ENCODE results near the gene CHST8.

The CHST8 gene

DNA sequence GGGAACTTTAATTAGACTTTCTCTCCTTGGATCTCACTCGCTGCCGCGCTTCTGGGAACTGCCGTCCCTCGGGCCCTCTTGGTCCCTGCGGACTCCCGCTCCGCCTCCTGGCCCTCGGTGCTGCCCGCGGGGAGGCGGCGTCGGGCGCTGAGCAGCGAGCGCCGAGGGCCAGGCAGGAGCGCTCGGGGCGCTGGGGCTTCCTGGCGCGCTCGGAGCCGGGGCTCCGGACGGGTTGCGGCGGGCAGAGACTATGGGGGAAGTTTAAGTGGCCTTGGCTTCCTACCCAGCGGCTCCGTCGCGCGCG lies 704 bp downstream of the CHST8 start:
- Histone ChIP-seq H3K4me2 (ENCODE audit: low read depth, low read length, poor library complexity, severe bottlenecking) (no peak overlapping the region), H3K79me2 (ENCODE audit: insufficient read depth, low read length) (no peaks in the 10 kb centered on the region), H3K27me3 (ENCODE audit: low read length) (no peaks in the 10 kb centered on the region), H3K4me3 (ENCODE audit: insufficient read depth, low read length, poor library complexity, severe bottlenecking) (no peak overlapping the region), H3K9ac (ENCODE audit: low read length) (no peak overlapping the region), H3K27ac (ENCODE audit: low read depth, low read length) (no peak overlapping the region), H3F3A (ENCODE audit: insufficient read depth) (no peaks in the 10 kb centered on the region), H2AFZ (ENCODE audit: low read depth, low read length, severe bottlenecking) (no peak overlapping the region), H3K9me3 (ENCODE audit: insufficient read depth, low read length) (no peaks in the 10 kb centered on the region), H3K36me3 (ENCODE audit: low read length) (no peaks in the 10 kb centered on the region), H4K20me1 (ENCODE audit: low read depth, low read length) (no peaks in the 10 kb centered on the region), H3K9me2 (replicated peaks; ENCODE audit: insufficient read depth, low read length) (no peaks in the 10 kb centered on the region)
- TF ChIP-seq CTCF (IDR thresholded peaks at IDR 0.05; ENCODE audit: insufficient read depth, low read length, poor library complexity, severe bottlenecking) (no peak), EZH2phosphoT487 (conservative IDR thresholded peaks at IDR 0.05; ENCODE audit: low read length) (no peak)

GRCh38 chr19:33622809-33623511 lies 1.2 kb downstream of the CHST8 start:
- no peaks in the 10 kb centered on the region for H3K9me3 ChIP-seq (ENCODE audit: insufficient read depth, low read length)
- H3K79me2 ChIP-seq (ENCODE audit: insufficient read depth, low read length): no peaks in the 10 kb centered on the region
- H4K20me1 ChIP-seq (ENCODE audit: low read depth, low read length): no peaks in the 10 kb centered on the region
- no peaks in the 10 kb centered on the region for H3F3A ChIP-seq (ENCODE audit: insufficient read depth)
- no peak overlapping the region for H3K4me2 ChIP-seq (ENCODE audit: low read depth, low read length, poor library complexity, severe bottlenecking)
- H3K9ac ChIP-seq (ENCODE audit: low read length): no peak overlapping the region
- TF ChIP-seq EZH2phosphoT487 (conservative IDR thresholded peaks at IDR 0.05; ENCODE audit: low read length): no peak
- TF ChIP-seq CTCF (IDR thresholded peaks at IDR 0.05; ENCODE audit: insufficient read depth, low read length, poor library complexity, severe bottlenecking): no peak
- H3K4me3 ChIP-seq (ENCODE audit: insufficient read depth, low read length, poor library complexity, severe bottlenecking): no peak overlapping the region
- H3K27me3 ChIP-seq (ENCODE audit: low read length): no peaks in the 10 kb centered on the region
- no peaks in the 10 kb centered on the region for H3K9me2 ChIP-seq (replicated peaks; ENCODE audit: insufficient read depth, low read length)
- H2AFZ ChIP-seq (ENCODE audit: low read depth, low read length, severe bottlenecking): no peak overlapping the region
- H3K36me3 ChIP-seq (ENCODE audit: low read length): no peaks in the 10 kb centered on the region
- H3K27ac ChIP-seq (ENCODE audit: low read depth, low read length): no peak overlapping the region

GRCh38 chr19:33624586-33624985 lies 2.8 kb downstream of the CHST8 start:
- H3K9ac ChIP-seq (ENCODE audit: low read length): no peak overlapping the region
- no peak overlapping the region for H3K27ac ChIP-seq (ENCODE audit: low read depth, low read length)
- H3K4me2 ChIP-seq (ENCODE audit: low read depth, low read length, poor library complexity, severe bottlenecking): no peak overlapping the region
- no peaks in the 10 kb centered on the region for H3K9me2 ChIP-seq (replicated peaks; ENCODE audit: insufficient read depth, low read length)
- no peak overlapping the region for H2AFZ ChIP-seq (ENCODE audit: low read depth, low read length, severe bottlenecking)
- TF ChIP-seq EZH2phosphoT487 (conservative IDR thresholded peaks at IDR 0.05; ENCODE audit: low read length): no peak
- TF ChIP-seq CTCF (IDR thresholded peaks at IDR 0.05; ENCODE audit: insufficient read depth, low read length, poor library complexity, severe bottlenecking): no peak
- no peaks in the 10 kb centered on the region for H4K20me1 ChIP-seq (ENCODE audit: low read depth, low read length)
- H3K27me3 ChIP-seq (ENCODE audit: low read length): no peaks in the 10 kb centered on the region
- H3K36me3 ChIP-seq (ENCODE audit: low read length): no peaks in the 10 kb centered on the region
- no peaks in the 10 kb centered on the region for H3K9me3 ChIP-seq (ENCODE audit: insufficient read depth, low read length)
- H3F3A ChIP-seq (ENCODE audit: insufficient read depth): no peaks in the 10 kb centered on the region
- H3K4me3 ChIP-seq (ENCODE audit: insufficient read depth, low read length, poor library complexity, severe bottlenecking): no peak overlapping the region
- H3K79me2 ChIP-seq (ENCODE audit: insufficient read depth, low read length): no peaks in the 10 kb centered on the region
